K562 (cell line): ENCODE results near the gene ACTL7B. TPM values are rescaled to one million over a fixed set of nuclear protein-coding genes. Genes with fewer than 3 reads are reported as not detected.

Experiments
- ATAC-seq: fragments of 200-7000 bp; cut with Tn5 transposase; 3 replicates; pipeline ENCODE4 v1.9.1; 2020; ENCODE audit warnings: moderate library complexity
- BruUV-seq: library from RNA; stranded (reverse); fragments of 400-500 nt; replicated peaks from 2 replicates; lab custom pipeline; 2021; lab: Mats Ljungman, UMichigan
- CTCF ChIA-PET: fragments of 300-600 bp; formaldehyde crosslinking; extraction: SDS; loops from one replicate; lab custom pipeline; 2021; ENCODE audit warnings: low intra/inter-chr PET ratio; lab: Yijun Ruan, JAX
- POLR2A ChIA-PET: fragments of 300-600, 350-650 bp; sonication (Branson Sonifier 250); formaldehyde crosslinking; extraction: SDS; loops from one replicate; lab custom pipeline; 2021; ENCODE audit warnings: antibody characterized with exemption, inconsistent platforms; lab: Yijun Ruan, JAX
- DNase-seq, 4 experiments: peaks; one replicate each; pipeline versions ENCODE4 v3.0.0 to v3.0.0-alpha.2; 2011 to 2018; ENCODE audit warnings: low spot score in 3 of 4, mixed read lengths in 3 of 4; ENCODE audit errors: extremely low read depth in 1 of 4
- FAIRE-seq: peaks from 2 replicates; lab custom pipeline; 2011; peaks lifted over from hg19 to GRCh38; lab: Jason Lieb, UNC
- H2AFZ ChIP-seq: 2 replicates; pipeline ENCODE4 v1.6.0; 2011; ENCODE audit warnings: low read depth, low read length, control low read depth, inconsistent platforms
- H3K27ac ChIP-seq: fragments of 200-600 bp; 3 replicates; pipeline ENCODE4 v1.8.0; 2011; ENCODE audit warnings: low read depth, mild to moderate bottlenecking, control low read depth, inconsistent platforms, low read length, moderate library complexity, mixed read lengths; ENCODE audit errors: extremely low read depth
- H3K27me3 ChIP-seq, 2 experiments: fragments of 300-600 bp in 1 of 2; 2 replicates in 1 of 2; 3 replicates in 1 of 2; pipeline versions ENCODE4 v1.6.0 to v1.8.0; 2011; ENCODE audit warnings: inconsistent platforms in 2 of 2, low read length in 2 of 2, mild to moderate bottlenecking in 1 of 2, mixed read lengths in 1 of 2, moderate library complexity in 1 of 2; ENCODE audit not compliant: control insufficient read depth in 2 of 2, insufficient read depth in 2 of 2
- H3K36me3 ChIP-seq: fragments of 300-600 bp; 3 replicates; pipeline ENCODE4 v1.8.0; 2011; ENCODE audit warnings: mild to moderate bottlenecking, low read length, inconsistent platforms; ENCODE audit not compliant: control insufficient read depth, insufficient read depth
- H3K4me1 ChIP-seq, 2 experiments: fragments of 200-600 bp in 1 of 2; replicated peaks in 1 of 2; 2 replicates in 1 of 2; 3 replicates in 1 of 2; pipeline versions ENCODE4 v1.5.1 to v1.8.0; 2011; ENCODE audit warnings: inconsistent platforms in 2 of 2, low read length in 2 of 2, mild to moderate bottlenecking in 1 of 2, mixed read lengths in 1 of 2, moderate library complexity in 1 of 2; ENCODE audit not compliant: control insufficient read depth in 2 of 2, insufficient read depth in 2 of 2
- H3K4me2 ChIP-seq: 2 replicates; pipeline ENCODE4 v1.6.1; 2011; ENCODE audit warnings: low read length, control low read depth, inconsistent platforms, mixed read lengths; ENCODE audit not compliant: insufficient read depth
- H3K4me3 ChIP-seq: fragments of 200-600 bp; sonication (generic), shearing (Covaris generic); 2 replicates; pipeline ENCODE4 v1.5.1; 2016; ENCODE audit warnings: control low read depth, inconsistent platforms
- H3K79me2 ChIP-seq: fragments of 200-600 bp; 3 replicates; pipeline ENCODE4 v1.8.0; 2011; ENCODE audit warnings: low read length, inconsistent platforms; ENCODE audit not compliant: control insufficient read depth, insufficient read depth
- H3K9ac ChIP-seq, 2 experiments: 2 replicates each; pipeline versions ENCODE4 v1.6.0 to v1.6.1; 2011; ENCODE audit warnings: low read depth in 2 of 2, low read length in 2 of 2, control low read depth in 1 of 2, inconsistent platforms in 1 of 2, mild to moderate bottlenecking in 1 of 2, mixed read lengths in 1 of 2; ENCODE audit not compliant: insufficient read depth in 1 of 2
- H3K9me1 ChIP-seq: one replicate; pipeline ENCODE4 v1.6.0; 2011; ENCODE audit warnings: inconsistent platforms, mild to moderate bottlenecking, low read length, moderate library complexity; ENCODE audit not compliant: control insufficient read depth, insufficient read depth
- H3K9me3 ChIP-seq: replicated peaks from 2 replicates; pipeline ENCODE4 v1.5.1; 2011; ENCODE audit warnings: low read depth, low read length, inconsistent platforms; ENCODE audit not compliant: control insufficient read depth, insufficient read depth
- H4K20me1 ChIP-seq: replicated peaks from 2 replicates; pipeline ENCODE4 v1.6.1; 2011; ENCODE audit warnings: low read length, inconsistent platforms, mixed read lengths; ENCODE audit not compliant: control insufficient read depth, insufficient read depth
- ATF2 ChIP-seq: sonication (generic); formaldehyde crosslinking; IDR thresholded peaks from 2 replicates; pipeline ENCODE4 v1.8.1; 2022; ENCODE audit warnings: missing genetic modification reagents
- RB1 ChIP-seq: fragments of 450-650 bp; IDR thresholded peaks from 2 replicates; pipeline ENCODE4 v1.6.1; 2017; ENCODE audit warnings: low read depth, mild to moderate bottlenecking
- RBM39 ChIP-seq: fragments of 200-400 bp; formaldehyde crosslinking; optimal IDR thresholded peaks from 2 replicates; pipeline ENCODE3; 2018; ENCODE audit warnings: low read depth, low read length
- SP2 ChIP-seq: IDR thresholded peaks from 2 replicates; pipeline ENCODE4 v1.6.1; 2011; ENCODE audit warnings: mild to moderate bottlenecking, low read depth, low read length, moderate library complexity; ENCODE audit not compliant: poor library complexity, severe bottlenecking; ENCODE audit errors: extremely low read depth
- TEAD4 ChIP-seq, 2 experiments: sonication (generic) in 1 of 2; formaldehyde crosslinking in 1 of 2; IDR thresholded peaks; 2 replicates each; pipeline versions ENCODE4 v1.6.1 to v1.8.0; 2012 to 2022; ENCODE audit warnings: borderline replicate concordance in 1 of 2, inconsistent platforms in 1 of 2, low read length in 1 of 2, mild to moderate bottlenecking in 1 of 2, missing genetic modification reagents in 1 of 2
- ZBTB8A ChIP-seq: fragments of 450-650 bp; IDR thresholded peaks from 2 replicates; pipeline ENCODE4 v1.6.1; 2018; ENCODE audit warnings: mild to moderate bottlenecking, moderate library complexity; ENCODE audit not compliant: partially characterized antibody
- ZFP91 ChIP-seq: sonication (generic); formaldehyde crosslinking; IDR thresholded peaks from 2 replicates; pipeline ENCODE4 v1.8.0; 2022; ENCODE audit warnings: mild to moderate bottlenecking, missing genetic modification reagents
- WGBS: fragments of 100-300 bp; shearing (Covaris generic); methylation state at CpG from one replicate; pipeline ENCODE4 v1.1.6; 2016; ENCODE audit warnings: low coverage, mixed read lengths; ENCODE audit not compliant: insufficient coverage; ENCODE audit errors: missing lambda C conversion rate; 5-methylcytosine and 5-hydroxymethylcytosine counted together
- in situ Hi-C: fragments of 300-500 bp; cut with MboI; formaldehyde crosslinking; loops from 4 replicates; pipeline ENCODE4 v1.15.0; 2018; ENCODE audit warnings: inconsistent platforms, mixed read lengths
- intact Hi-C: fragments of 100-400 bp; cut with micrococcal nuclease; formaldehyde crosslinking; loops from 2 replicates; pipeline ENCODE4 v1.14.2; 2022
- polyA plus RNA-seq, 8 experiments: library from polyadenylated mRNA; depleted of rRNA in 4 of 8; stranded (reverse) in 5 of 8; unstranded in 3 of 8; fragments of >200 nt; fragmentation: Nextera tagmentation in 2 of 8; fragmentation: Illumina TruSeq in 1 of 8; extraction: Ambion mirVana in 2 of 8; extraction: Trizol in 1 of 8; gene quantifications; 2 replicates each; pipeline versions ENCODE4 v1.2.1 to v1.2.3, GENCODE V29; 2011 to 2014; ENCODE audit warnings: inconsistent platforms in 1 of 8, missing spikeins in 1 of 8
- total RNA-seq, 7 experiments: library from RNA; depleted of rRNA in 6 of 7; stranded (reverse); fragments of >200 nt in 6 of 7; fragmentation: Illumina TruSeq in 2 of 7; extraction: Trizol in 2 of 7; gene quantifications; 2 replicates each; pipeline versions ENCODE4 v1.2.1 to v1.2.3, GENCODE V29; 2011 to 2021; ENCODE audit warnings: low replicate concordance in 1 of 7

The ACTL7B gene
- total and polyA plus RNA-seq, 9 of the 15 experiments (the other 6 are each of a cell fraction or from before 2014, with no cell fraction given), result not detected

GRCh38 chr9:108865037-108865436 lies 9.3 kb upstream of the ACTL7B start:
- H3K9me3 ChIP-seq, result no peaks in the 10 kb centered on the region
- ChIA-PET CTCF (no interaction called here), POLR2A (interaction anchor here (0.9 kb wide), 1 partner anchor 19 kb away, joined by 3 read pairs; no protein-coding TSS in a partner anchor)
- H3K27me3 ChIP-seq, result no peaks in the 10 kb centered on the region; a peak in 1 of 5 replicates
- BruUV-seq, result no TSS peak
- intact Hi-C loops (no loop called here), in situ Hi-C loops (no loop called here)
- H3K4me3 ChIP-seq, result no peak overlapping the region
- no peaks in the 10 kb centered on the region for H3K79me2 ChIP-seq
- 58% methylated on average over 4 of the region's 4 CpGs for WGBS
- H2AFZ ChIP-seq, result no peak overlapping the region
- H3K36me3 ChIP-seq, result peaks cover 18% of the 10 kb centered on the region; the same call in 2 of the 3 replicates
- no peaks in the 10 kb centered on the region for H3K4me1 ChIP-seq
- no peak overlapping the region for H3K4me2 ChIP-seq
- no peaks in the 10 kb centered on the region for H4K20me1 ChIP-seq
- H3K9ac ChIP-seq, result no peak overlapping the region
- no peak for DNase-seq
- no peak for FAIRE-seq
- TF ChIP-seq ZFP91, result no peak
- TF ChIP-seq ATF2 (CRISPR knock-in tag), result no peak
- TF ChIP-seq SP2, result no peak
- TF ChIP-seq RBM39, result no peak
- TF ChIP-seq ZBTB8A, result no peak
- no peak for TF ChIP-seq TEAD4 (IDR thresholded peaks at IDR 0.05; ENCODE audit: low read length)
- TF ChIP-seq TEAD4 (CRISPR knock-in tag; IDR thresholded peaks at IDR 0.05; ENCODE audit: borderline replicate concordance), result no peak
- TF ChIP-seq RB1, result no peak
- H3K27ac ChIP-seq, result no peak overlapping the region
- no peak for ATAC-seq
- no peaks in the 10 kb centered on the region for H3K9me1 ChIP-seq
